ENCODE results near the gene BIRC2. TPM values are rescaled to one million over a fixed set of nuclear protein-coding genes. Genes with fewer than 3 reads are reported as not detected.
A peak's percentile ranks its signal among the peaks of the same experiment; 100 is the strongest.

BIRC2 gene
- polyA plus RNA-seq, 1 experiment = 34.5 TPM

DNA sequence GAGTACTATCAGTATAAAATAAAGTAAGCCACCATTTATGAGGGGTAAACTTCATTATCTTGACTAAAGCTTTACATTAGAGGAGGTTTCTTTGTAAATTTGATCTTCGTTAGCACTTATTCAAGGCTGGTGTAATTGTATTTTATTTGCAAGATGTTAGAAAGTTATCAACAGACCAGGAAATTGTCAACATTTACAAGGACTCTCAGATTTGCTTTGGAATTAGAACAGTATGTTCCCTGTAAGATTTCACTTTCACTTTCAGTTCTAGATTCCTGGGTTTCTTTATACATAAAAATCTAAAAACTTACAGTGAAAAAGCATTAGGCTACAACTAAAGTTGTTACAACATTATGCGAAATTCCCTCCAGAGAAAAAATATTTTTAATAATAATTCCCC is 34.3 kb upstream of the BIRC2 start:
- CTCF ChIA-PET = no interaction called here
- Histone ChIP-seq H3K27me3 (ENCODE audit: control insufficient read depth, insufficient read depth, low read length) (no peaks in the 10 kb centered on the region), H3K4me3 (ENCODE audit: low read depth, low read length) (no peak overlapping the region), H3K36me3 (ENCODE audit: control insufficient read depth, insufficient read depth, low read length) (no peaks in the 10 kb centered on the region)
- POLR2A ChIA-PET = no interaction called here
- TF ChIP-seq, protein P1, sequence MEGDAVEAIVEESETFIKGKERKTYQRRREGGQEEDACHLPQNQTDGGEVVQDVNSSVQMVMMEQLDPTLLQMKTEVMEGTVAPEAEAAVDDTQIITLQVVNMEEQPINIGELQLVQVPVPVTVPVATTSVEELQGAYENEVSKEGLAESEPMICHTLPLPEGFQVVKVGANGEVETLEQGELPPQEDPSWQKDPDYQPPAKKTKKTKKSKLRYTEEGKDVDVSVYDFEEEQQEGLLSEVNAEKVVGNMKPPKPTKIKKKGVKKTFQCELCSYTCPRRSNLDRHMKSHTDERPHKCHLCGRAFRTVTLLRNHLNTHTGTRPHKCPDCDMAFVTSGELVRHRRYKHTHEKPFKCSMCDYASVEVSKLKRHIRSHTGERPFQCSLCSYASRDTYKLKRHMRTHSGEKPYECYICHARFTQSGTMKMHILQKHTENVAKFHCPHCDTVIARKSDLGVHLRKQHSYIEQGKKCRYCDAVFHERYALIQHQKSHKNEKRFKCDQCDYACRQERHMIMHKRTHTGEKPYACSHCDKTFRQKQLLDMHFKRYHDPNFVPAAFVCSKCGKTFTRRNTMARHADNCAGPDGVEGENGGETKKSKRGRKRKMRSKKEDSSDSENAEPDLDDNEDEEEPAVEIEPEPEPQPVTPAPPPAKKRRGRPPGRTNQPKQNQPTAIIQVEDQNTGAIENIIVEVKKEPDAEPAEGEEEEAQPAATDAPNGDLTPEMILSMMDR (IDR thresholded peaks at IDR 0.05; ENCODE audit: insufficient read depth, low read depth, low read length) = no peak
- no peak for DNase-seq (ENCODE audit: low read depth)

DNA sequence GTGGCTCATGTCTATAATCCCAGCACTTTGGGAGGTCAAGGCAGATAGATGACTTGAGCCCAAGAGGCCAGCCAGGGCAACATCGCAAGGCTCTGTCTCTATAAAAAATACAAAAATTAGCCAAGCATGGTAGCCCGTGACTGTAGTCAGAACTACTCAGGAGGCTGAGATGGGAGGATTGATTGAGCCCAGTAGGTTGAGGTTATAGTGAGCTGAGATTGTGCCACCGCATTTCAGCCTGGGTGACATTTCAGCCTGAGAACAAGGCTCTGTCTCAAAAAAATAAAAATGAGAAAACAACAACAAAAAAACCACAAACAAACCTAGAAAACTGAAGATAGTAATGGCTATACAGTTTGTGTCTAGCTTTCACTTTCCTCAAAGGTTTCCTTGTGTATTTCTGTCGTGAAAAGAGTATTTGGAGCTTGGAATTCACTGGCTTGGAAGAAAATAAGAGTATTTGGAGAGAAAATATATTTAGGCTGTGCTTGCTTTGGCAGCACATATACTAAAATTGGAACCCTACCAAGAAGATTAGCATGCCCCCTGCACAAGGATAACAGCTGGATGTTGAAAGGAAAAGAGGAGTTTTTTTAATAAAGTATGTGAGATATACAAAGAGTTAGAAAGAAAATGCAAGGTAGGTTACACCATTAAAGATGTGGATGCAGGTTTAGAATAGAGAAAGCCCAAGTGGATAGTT is 33.6 kb upstream of the BIRC2 start:
- DNase-seq (ENCODE audit: low read depth) = no peak

DNA sequence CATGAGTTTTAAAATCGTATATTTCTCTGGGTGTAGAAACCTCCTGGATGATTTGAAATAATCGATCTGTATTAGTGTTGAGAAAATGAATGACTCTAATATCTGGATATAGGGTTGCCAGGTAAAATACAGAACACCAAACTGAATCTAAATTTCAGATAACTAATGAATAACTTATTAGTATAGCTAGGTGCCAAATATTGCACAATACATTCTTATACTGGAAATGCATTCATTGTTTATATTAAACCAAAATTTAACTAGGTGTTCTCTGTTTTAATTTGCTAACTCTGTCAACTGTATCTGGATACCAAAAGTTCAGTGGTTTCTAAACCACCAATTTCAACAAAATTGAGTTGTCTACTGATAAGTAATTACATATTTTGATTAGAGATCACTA is 32.2 kb upstream of the BIRC2 start:
- H3K36me3 ChIP-seq (ENCODE audit: control insufficient read depth, insufficient read depth, low read length) = no peaks in the 10 kb centered on the region
- ChIA-PET POLR2A (no interaction called here), CTCF (interaction anchor here (0.6 to 0.7 kb wide), 2 partner anchors 9 to 756 kb away, joined by 3 read pairs; no protein-coding TSS in a partner anchor)
- H3K4me3 ChIP-seq (ENCODE audit: low read depth, low read length) = no peak overlapping the region
- no peaks in the 10 kb centered on the region for H3K27me3 ChIP-seq (ENCODE audit: control insufficient read depth, insufficient read depth, low read length)
- DNase-seq (ENCODE audit: low read depth) = no peak
- TF ChIP-seq, protein P1 (IDR thresholded peaks at IDR 0.05; ENCODE audit: insufficient read depth, low read depth, low read length) = no peak

More for the DNA sequence above, 33.6 kb upstream of the BIRC2 start:
- Histone ChIP-seq H3K27me3 (ENCODE audit: control insufficient read depth, insufficient read depth, low read length) (no peaks in the 10 kb centered on the region), H3K4me3 (ENCODE audit: low read depth, low read length) (no peak overlapping the region), H3K36me3 (ENCODE audit: control insufficient read depth, insufficient read depth, low read length) (no peaks in the 10 kb centered on the region)
- ChIA-PET POLR2A (no interaction called here), CTCF (interaction anchor here (0.6 to 1.3 kb wide), 3 partner anchors 18 to 84 kb away, joined by 3 to 4 read pairs (median 4); no protein-coding TSS in a partner anchor)
- TF ChIP-seq, protein P1 (IDR thresholded peaks at IDR 0.05; ENCODE audit: insufficient read depth, low read depth, low read length) = no peak

DNA sequence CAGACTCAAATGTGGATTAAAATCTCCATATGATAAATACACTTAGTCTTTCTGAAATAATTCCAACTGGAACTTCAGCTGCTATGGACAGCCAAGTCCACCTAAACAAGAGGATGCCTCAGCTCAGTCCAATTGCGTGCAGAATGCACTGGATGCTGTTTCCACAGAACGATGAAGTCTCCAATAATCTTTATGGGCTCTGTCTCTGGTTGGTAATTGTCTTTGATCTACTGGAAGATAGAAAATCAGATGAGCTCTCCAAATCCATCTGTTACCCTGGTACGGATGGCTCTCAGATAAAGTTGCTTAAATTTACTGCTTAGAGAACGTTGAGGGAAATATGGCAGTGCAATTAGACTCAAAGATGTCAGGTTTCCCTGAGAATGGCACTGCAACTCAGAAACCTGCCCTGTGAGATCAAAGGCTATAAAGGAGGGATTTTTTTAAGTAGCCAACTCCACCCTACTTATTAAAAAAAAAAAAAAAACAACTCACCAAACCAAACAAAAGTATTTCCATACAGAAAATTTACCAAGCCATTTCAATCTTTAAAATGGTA is 30.6 kb upstream of the BIRC2 start:
- CTCF ChIA-PET = interaction anchor here (1.8 kb wide), 1 partner anchor 25 kb away, joined by 6 read pairs; no protein-coding TSS in a partner anchor
- no peak overlapping the region for H3K4me3 ChIP-seq (ENCODE audit: low read depth, low read length)
- no peaks in the 10 kb centered on the region for H3K36me3 ChIP-seq (ENCODE audit: control insufficient read depth, insufficient read depth, low read length)
- DNase-seq (ENCODE audit: low read depth) = no peak
- no peaks in the 10 kb centered on the region for H3K27me3 ChIP-seq (ENCODE audit: control insufficient read depth, insufficient read depth, low read length)
- POLR2A ChIA-PET = no interaction called here
- TF ChIP-seq, protein P1 (IDR thresholded peaks at IDR 0.05; ENCODE audit: insufficient read depth, low read depth, low read length) = no peak

DNA sequence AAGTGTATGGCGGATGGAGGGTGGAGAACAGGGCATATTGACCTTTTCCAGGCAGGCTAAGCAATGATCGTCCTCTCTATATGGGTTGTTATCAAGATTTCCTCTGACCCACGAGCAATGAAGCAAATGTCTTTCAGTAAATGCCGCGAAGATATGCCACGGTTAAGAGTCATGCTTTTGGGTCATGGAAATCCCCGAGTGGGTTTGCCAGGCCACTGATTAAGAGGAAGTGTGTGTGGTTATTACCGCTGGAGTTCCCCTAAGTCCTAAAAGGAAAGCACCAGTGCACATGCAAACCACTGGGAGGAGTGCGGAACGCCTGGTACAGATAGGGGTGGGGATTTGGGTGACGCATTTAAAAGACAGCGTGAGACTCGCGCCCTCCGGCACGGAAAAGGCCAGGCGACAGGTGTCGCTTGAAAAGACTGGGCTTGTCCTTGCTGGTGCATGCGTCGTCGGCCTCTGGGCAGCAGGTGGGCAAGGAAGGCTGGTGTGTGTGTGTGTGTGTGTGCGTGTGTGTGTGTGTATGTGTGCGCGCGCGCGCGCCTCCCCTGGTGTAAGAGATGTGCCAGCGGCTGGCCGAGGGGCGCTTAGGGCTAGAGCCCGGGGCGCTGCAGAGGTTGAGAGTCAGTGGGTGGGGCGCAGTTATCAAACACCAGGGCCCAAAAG is 29.8 kb upstream of the BIRC2 start, which contains the start of gene BIRC3:
TSS of gene BIRC3 (plus strand) at position 386 of the 669 bp plus-strand sequence. CDS start 7,026 bp downstream, outside the sequence.
- Histone ChIP-seq H3K4me3 (ENCODE audit: low read depth, low read length) (peak within 1 kb of the TSS; percentile 42), H3K36me3 (ENCODE audit: control insufficient read depth, insufficient read depth, low read length) (no peaks in the 10 kb centered on the region), H3K27me3 (ENCODE audit: control insufficient read depth, insufficient read depth, low read length) (no peaks in the 10 kb centered on the region)
- DNase-seq (ENCODE audit: low read depth) = peak; percentile 70
- TF ChIP-seq, protein P1 (IDR thresholded peaks at IDR 0.05; ENCODE audit: insufficient read depth, low read depth, low read length) = peak; percentile 51
- POLR2A ChIA-PET = no interaction called here
- CTCF ChIA-PET = interaction anchor here (1.8 kb wide), 1 partner anchor 24 kb away, joined by 6 read pairs; no protein-coding TSS in a partner anchor
